ENCODE measurements around the gene MRC2. TPM values are rescaled to one million over a fixed set of nuclear protein-coding genes. Genes with fewer than 3 reads are reported as not detected.

The MRC2 gene
- total and polyA plus RNA-seq, 2 experiments from 2014 or later = 104 to 121 TPM

DNA sequence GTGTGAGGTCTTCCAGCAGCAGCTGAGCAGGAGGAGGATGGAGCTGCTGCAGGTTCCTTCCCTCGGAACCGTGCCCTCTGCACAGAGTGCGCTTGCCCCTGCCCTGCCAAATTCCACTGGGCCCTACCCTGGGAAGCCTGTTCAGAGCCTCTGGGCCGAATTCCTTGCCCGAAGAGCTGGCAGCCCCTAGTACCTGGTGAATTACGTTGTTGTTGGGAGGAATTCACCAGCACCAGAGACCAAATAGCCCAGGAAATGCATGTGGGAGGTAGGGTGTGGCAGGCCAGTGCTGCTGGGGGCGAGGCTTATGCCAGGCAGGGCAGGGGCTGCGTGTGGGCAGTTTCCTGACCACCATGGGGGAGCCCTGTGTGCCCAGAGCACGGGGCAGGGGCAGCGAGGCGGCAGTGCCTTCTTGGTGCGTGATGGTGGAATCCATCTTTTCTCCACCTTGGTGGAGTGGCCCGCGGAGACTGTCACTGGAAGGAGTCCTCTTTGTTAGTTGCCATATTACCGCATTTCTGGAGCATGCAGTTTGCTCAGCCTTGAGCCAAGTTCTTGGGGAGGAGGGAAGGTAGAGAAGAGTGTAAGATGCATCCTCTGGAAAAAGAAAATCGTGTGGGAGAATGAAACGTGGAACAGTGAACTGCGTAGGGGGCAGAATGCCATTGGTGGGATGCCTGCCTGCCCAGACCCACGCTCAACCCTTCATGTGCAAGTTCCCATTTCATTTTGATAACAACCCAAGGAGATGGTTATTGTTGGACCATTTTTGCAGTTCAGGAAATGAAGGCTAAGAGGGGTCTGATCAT, 2.3 kb downstream of the MRC2 start:
- Histone ChIP-seq H3K27ac (peak overlapping the region; percentile 96), H3K4me3 (peak overlapping the region; percentile 9), H3K4me1 (ENCODE audit: insufficient read depth) (peaks cover 15% of the 10 kb centered on the region), H3K36me3 (replicated peaks; ENCODE audit: insufficient read depth, low read depth) (no peaks in the 10 kb centered on the region), H2AFZ (no peak overlapping the region), H3K4me2 (peak overlapping the region; percentile 94), H3K9me3 (ENCODE audit: low read depth) (no peaks in the 10 kb centered on the region), H3K27me3 (peaks cover 29% of the 10 kb centered on the region), H3K79me2 (peaks cover 41% of the 10 kb centered on the region), H4K20me1 (ENCODE audit: insufficient read depth, poor library complexity, severe bottlenecking) (peaks cover 8% of the 10 kb centered on the region), H3K9me2 (replicated peaks; ENCODE audit: insufficient read depth) (no peaks in the 10 kb centered on the region)
- no peak for TF ChIP-seq EZH2phosphoT487 (IDR thresholded peaks at IDR 0.05; ENCODE audit: low read depth, severe bottlenecking, unreplicated experiment)
- no peak for TF ChIP-seq CTCF (IDR thresholded peaks at IDR 0.05; ENCODE audit: poor library complexity)
- no peak for TF ChIP-seq EZH2 (IDR thresholded peaks at IDR 0.05; ENCODE audit: borderline replicate concordance)
- DNase-seq (ENCODE audit: low spot score) = no peak
- 75% methylated on average over 19 of the region's 19 CpGs for WGBS (ENCODE audit: low lambda C conversion rate, missing lambda C conversion rate)

DNA sequence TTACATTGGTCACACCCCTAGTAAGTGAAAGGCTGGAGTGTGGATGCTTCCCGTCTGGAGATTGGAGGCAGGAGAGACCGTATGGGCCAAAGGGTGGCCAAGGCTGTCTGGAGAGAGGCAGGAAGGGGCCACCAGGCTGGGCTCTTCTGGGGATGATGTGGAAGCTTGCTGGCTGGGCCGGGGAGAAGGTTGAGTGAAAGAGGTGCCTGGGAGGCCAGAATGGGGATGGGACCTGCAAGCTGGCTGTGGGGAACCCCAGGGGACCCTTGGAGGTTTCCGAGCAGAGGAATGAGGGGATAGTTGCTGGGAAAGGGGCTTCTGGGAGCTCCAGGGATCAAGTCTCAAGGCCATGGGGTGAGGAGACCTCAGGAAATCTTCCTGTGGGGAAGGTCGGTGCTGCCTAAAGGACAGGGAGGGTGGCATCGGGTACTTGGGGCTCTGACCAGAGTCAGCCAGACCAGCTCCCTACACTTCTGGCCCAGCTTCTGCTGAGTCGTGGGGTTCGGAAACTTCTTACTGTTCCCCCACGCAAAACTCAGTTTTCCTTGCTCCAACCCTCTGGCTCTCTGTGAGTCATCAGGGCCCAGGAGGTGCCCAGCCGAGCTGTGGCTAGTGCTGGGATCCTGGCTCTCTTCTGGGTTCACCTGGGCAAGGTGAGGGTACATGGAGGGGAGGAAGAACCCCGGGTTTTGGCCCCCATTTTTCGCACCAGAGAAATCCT, 3.1 kb downstream of the MRC2 start:
- Histone ChIP-seq H3K9me3 (ENCODE audit: low read depth) (no peaks in the 10 kb centered on the region), H3K79me2 (peaks cover 43% of the 10 kb centered on the region), H3K4me2 (peak overlapping the region; percentile 94), H3K9me2 (replicated peaks; ENCODE audit: insufficient read depth) (no peaks in the 10 kb centered on the region), H3K27me3 (peaks cover 29% of the 10 kb centered on the region), H2AFZ (no peak overlapping the region), H3K27ac (peak overlapping the region; percentile 96), H3K36me3 (replicated peaks; ENCODE audit: insufficient read depth, low read depth) (no peaks in the 10 kb centered on the region), H3K4me1 (ENCODE audit: insufficient read depth) (peaks cover 8% of the 10 kb centered on the region), H3K4me3 (no peak overlapping the region), H4K20me1 (ENCODE audit: insufficient read depth, poor library complexity, severe bottlenecking) (peaks cover 8% of the 10 kb centered on the region)
- no peak for DNase-seq (ENCODE audit: low spot score)
- TF ChIP-seq EZH2phosphoT487 (IDR thresholded peaks at IDR 0.05; ENCODE audit: low read depth, severe bottlenecking, unreplicated experiment) (no peak), CTCF (IDR thresholded peaks at IDR 0.05; ENCODE audit: poor library complexity) (no peak), EZH2 (IDR thresholded peaks at IDR 0.05; ENCODE audit: borderline replicate concordance) (no peak)
- WGBS (ENCODE audit: low lambda C conversion rate, missing lambda C conversion rate) = 80% methylated on average over 12 of the region's 12 CpGs

DNA sequence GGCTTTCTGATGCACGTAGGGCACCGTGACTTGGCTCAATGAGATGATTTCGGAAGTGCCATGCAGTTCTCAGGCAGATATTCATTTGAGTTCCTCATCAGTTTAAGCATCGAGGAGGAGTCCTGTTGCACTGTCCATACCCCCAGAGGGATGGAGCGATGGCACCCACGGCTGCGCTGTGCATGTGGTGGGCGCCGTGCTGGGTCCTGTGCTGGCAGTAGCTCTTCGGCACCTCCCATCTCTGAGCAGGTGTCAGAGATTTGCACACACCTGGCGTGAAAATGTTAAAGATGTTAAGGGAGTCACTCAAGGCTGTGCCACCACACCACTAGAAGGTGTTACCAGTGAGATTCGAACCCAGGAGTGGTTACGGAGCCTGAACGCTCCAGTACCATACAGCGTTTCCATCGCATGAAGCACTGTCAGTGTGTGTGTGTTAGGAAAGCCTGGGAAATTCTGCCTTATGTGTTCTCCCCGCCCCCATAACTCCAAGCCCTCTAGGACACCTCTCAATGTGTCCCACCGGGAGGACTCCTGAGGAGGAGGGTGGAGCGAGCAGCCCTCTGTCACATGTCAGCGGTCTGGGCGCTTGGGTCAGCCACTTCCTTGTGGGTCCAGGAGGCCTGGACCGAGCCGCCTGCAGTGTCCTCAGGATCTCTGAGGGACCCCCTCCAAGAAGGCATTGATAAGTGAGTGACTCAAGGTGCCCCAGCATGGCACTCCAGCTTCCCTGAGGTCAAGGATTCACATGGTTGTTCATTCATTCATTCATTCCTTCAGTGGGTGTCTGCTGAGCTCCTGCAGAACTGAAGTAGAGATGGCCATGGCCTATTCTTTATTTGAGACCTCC, 3.8 kb downstream of the MRC2 start:
- H3K79me2 ChIP-seq = peaks cover 46% of the 10 kb centered on the region
- H3K27me3 ChIP-seq = peaks cover 26% of the 10 kb centered on the region
- H4K20me1 ChIP-seq (ENCODE audit: insufficient read depth, poor library complexity, severe bottlenecking) = peaks cover 8% of the 10 kb centered on the region
- H3K9me3 ChIP-seq (ENCODE audit: low read depth) = no peaks in the 10 kb centered on the region
- no peak overlapping the region for H3K4me3 ChIP-seq
- no peak overlapping the region for H3K27ac ChIP-seq
- DNase-seq (ENCODE audit: low spot score) = no peak
- H3K36me3 ChIP-seq (replicated peaks; ENCODE audit: insufficient read depth, low read depth) = no peaks in the 10 kb centered on the region
- H3K4me2 ChIP-seq = peak overlapping the region; percentile 94
- no peaks in the 10 kb centered on the region for H3K9me2 ChIP-seq (replicated peaks; ENCODE audit: insufficient read depth)
- no peak overlapping the region for H2AFZ ChIP-seq
- peaks cover 1% of the 10 kb centered on the region for H3K4me1 ChIP-seq (ENCODE audit: insufficient read depth)
- WGBS (ENCODE audit: low lambda C conversion rate, missing lambda C conversion rate) = 96% methylated on average over 23 of the region's 23 CpGs
- TF ChIP-seq EZH2 (IDR thresholded peaks at IDR 0.05; ENCODE audit: borderline replicate concordance) (no peak), EZH2phosphoT487 (IDR thresholded peaks at IDR 0.05; ENCODE audit: low read depth, severe bottlenecking, unreplicated experiment) (no peak), CTCF (IDR thresholded peaks at IDR 0.05; ENCODE audit: poor library complexity) (no peak)

All from hepatocyte (in vitro differentiated cells).